SK-N-SH (cell line): Measurements from ENCODE around the gene TOM1L1. TPM values are rescaled to one million over a fixed set of nuclear protein-coding genes. Genes with fewer than 3 reads are reported as not detected.

Experiments
- CTCF ChIA-PET: fragments of 300-600, 350-600 bp; formaldehyde crosslinking; extraction: SDS; loops from one replicate; lab custom pipeline; 2021; lab: Yijun Ruan, JAX
- POLR2A ChIA-PET: fragments of 350-600 bp; sonication (Branson Sonifier 250); formaldehyde crosslinking; extraction: SDS; loops from one replicate; lab custom pipeline; 2020; ENCODE audit warnings: antibody characterized with exemption, inconsistent platforms; lab: Yijun Ruan, JAX
- DNase-seq: peaks from one replicate; pipeline ENCODE4 v3.0.0; 2012
- H2AFZ ChIP-seq: fragments of 200-600 bp; sonication (generic); 2 replicates; pipeline ENCODE4 v1.8.1; 2016; ENCODE audit warnings: antibody characterized with exemption, mild to moderate bottlenecking, low read depth
- H3F3A ChIP-seq: fragments of 200-600 bp; sonication (generic); replicated peaks from 2 replicates; pipeline ENCODE3; 2016; ENCODE audit warnings: antibody characterized with exemption, mild to moderate bottlenecking; ENCODE audit not compliant: insufficient read depth
- H3K27ac ChIP-seq, 2 experiments: fragments of 200-500 bp in 1 of 2; fragments of 200-600 bp in 1 of 2; sonication (Bioruptor generic) in 1 of 2; sonication (generic), shearing (Covaris generic) in 1 of 2; 2 replicates each; pipeline versions ENCODE4 v1.5.1 to v1.6.1; 2014 to 2016; ENCODE audit warnings: low read depth in 2 of 2, inconsistent platforms in 1 of 2, low read length in 1 of 2, mild to moderate bottlenecking in 1 of 2, mixed read lengths in 1 of 2
- H3K27me3 ChIP-seq: fragments of 200-600 bp; sonication (generic), shearing (Covaris generic); 2 replicates; pipeline ENCODE4 v1.6.1; 2016; ENCODE audit warnings: mixed run types; ENCODE audit not compliant: insufficient read depth
- H3K36me3 ChIP-seq, 2 experiments: fragments of 200-500 bp in 1 of 2; fragments of 200-600 bp in 1 of 2; sonication (Bioruptor generic) in 1 of 2; sonication (generic) in 1 of 2; replicated peaks in 1 of 2; 2 replicates each; pipeline versions ENCODE3 to v1.5.1; 2014 to 2016; ENCODE audit warnings: low read length in 1 of 2, mild to moderate bottlenecking in 1 of 2; ENCODE audit not compliant: insufficient read depth in 2 of 2, control insufficient read depth in 1 of 2
- H3K4me1 ChIP-seq, 2 experiments: fragments of 200-500 bp in 1 of 2; fragments of 200-600 bp in 1 of 2; sonication (Bioruptor generic) in 1 of 2; sonication (generic), shearing (Covaris generic) in 1 of 2; 2 replicates each; pipeline versions ENCODE4 v1.5.1 to v1.6.1; 2014 to 2016; ENCODE audit warnings: low read depth in 1 of 2, low read length in 1 of 2, mixed run types in 1 of 2; ENCODE audit not compliant: insufficient read depth in 2 of 2, control insufficient read depth in 1 of 2
- H3K4me2 ChIP-seq: fragments of 200-600 bp; sonication (generic), shearing (Covaris generic); 2 replicates; pipeline ENCODE4 v1.6.1; 2017; ENCODE audit warnings: mixed run types
- H3K4me3 ChIP-seq, 2 experiments: fragments of 200-500 bp in 1 of 2; fragments of 200-600 bp in 1 of 2; sonication (Bioruptor generic) in 1 of 2; sonication (generic), shearing (Covaris generic) in 1 of 2; 2 replicates each; pipeline versions ENCODE4 v1.5.1 to v1.8.1; 2014 to 2016; ENCODE audit warnings: low read depth in 2 of 2, inconsistent platforms in 1 of 2, low read length in 1 of 2, mild to moderate bottlenecking in 1 of 2, mixed read lengths in 1 of 2, moderate library complexity in 1 of 2
- H3K79me2 ChIP-seq: fragments of 200-600 bp; sonication (generic); 2 replicates; pipeline ENCODE4 v1.8.1; 2017; ENCODE audit warnings: mild to moderate bottlenecking; ENCODE audit not compliant: insufficient read depth
- H3K9ac ChIP-seq: fragments of 200-600 bp; sonication (generic); 2 replicates; pipeline ENCODE4 v1.6.1; 2017; ENCODE audit warnings: mixed run types
- H3K9me2 ChIP-seq: fragments of 200-600 bp; sonication (generic); 2 replicates; pipeline ENCODE4 v1.6.1; 2017; ENCODE audit warnings: mixed run types
- H3K9me3 ChIP-seq: fragments of 200-600 bp; sonication (generic); 2 replicates; pipeline ENCODE4 v1.6.1; 2017; ENCODE audit warnings: mixed run types, mild to moderate bottlenecking, moderate library complexity
- H4K20me1 ChIP-seq: fragments of 200-600 bp; sonication (generic); 2 replicates; pipeline ENCODE4 v1.6.1; 2017; ENCODE audit warnings: mild to moderate bottlenecking, mixed run types; ENCODE audit not compliant: insufficient read depth
- FOSL2 ChIP-seq: IDR thresholded peaks from 2 replicates; pipeline ENCODE4 v1.4.0; 2012; ENCODE audit warnings: low read depth, mild to moderate bottlenecking, moderate library complexity, borderline replicate concordance
- FOXM1 ChIP-seq: IDR thresholded peaks from 2 replicates; pipeline ENCODE4 v1.4.0; 2012; ENCODE audit warnings: low read depth, mild to moderate bottlenecking
- GABPA ChIP-seq: IDR thresholded peaks from 2 replicates; pipeline ENCODE4 v1.4.0; 2012; ENCODE audit warnings: low read depth, mild to moderate bottlenecking
- GATA2 ChIP-seq: sonication (generic); formaldehyde crosslinking; IDR thresholded peaks from 2 replicates; pipeline ENCODE4 v1.5.0; 2020; ENCODE audit warnings: mild to moderate bottlenecking, missing genetic modification reagents
- MXI1 ChIP-seq: IDR thresholded peaks from 2 replicates; pipeline ENCODE4 v1.6.1; 2012; ENCODE audit warnings: mild to moderate bottlenecking, low read depth, low read length, improper control_type of control experiment
- NFIC ChIP-seq: IDR thresholded peaks from 2 replicates; pipeline ENCODE4 v1.4.0; 2012; ENCODE audit warnings: borderline replicate concordance
- NRF1 ChIP-seq: IDR thresholded peaks from 2 replicates; pipeline ENCODE4 v1.6.1; 2012; ENCODE audit warnings: low read depth, mild to moderate bottlenecking, low read length
- RAD21 ChIP-seq: IDR thresholded peaks from 2 replicates; pipeline ENCODE4 v1.6.1; 2012; ENCODE audit warnings: mild to moderate bottlenecking, low read length
- RXRA ChIP-seq: IDR thresholded peaks from 2 replicates; pipeline ENCODE4 v1.4.0; 2012; ENCODE audit warnings: low read depth, mild to moderate bottlenecking, borderline replicate concordance
- SIN3A ChIP-seq: IDR thresholded peaks from 2 replicates; pipeline ENCODE4 v1.6.1; 2012; ENCODE audit warnings: low read depth, mild to moderate bottlenecking, low read length, moderate library complexity, borderline replicate concordance
- TAF1 ChIP-seq: IDR thresholded peaks from 2 replicates; pipeline ENCODE4 v1.6.1; 2012; ENCODE audit warnings: low read depth, mild to moderate bottlenecking, low read length, moderate library complexity, borderline replicate concordance
- TEAD4 ChIP-seq: IDR thresholded peaks from 2 replicates; pipeline ENCODE4 v1.4.0; 2012; ENCODE audit warnings: mild to moderate bottlenecking, borderline replicate concordance; ENCODE audit not compliant: insufficient read depth
- WGBS: methylation state at CpG from one replicate; pipeline ENCODE4 v1.1.6; 2017; ENCODE audit warnings: low lambda C conversion rate; 5-methylcytosine and 5-hydroxymethylcytosine counted together
- polyA plus RNA-seq, 3 experiments: library from polyadenylated mRNA; depleted of rRNA; stranded (reverse); fragments of >200 nt; gene quantifications; 2 replicates each; pipeline ENCODE4 v1.2.3, GENCODE V29; 2012
- TF ChIP-seq, protein P1 (sequence below): IDR thresholded peaks from 2 replicates; pipeline ENCODE4; 2012
- TF ChIP-seq, protein P2 (sequence below): fragments of 150-350 bp; IDR thresholded peaks from 2 replicates; pipeline ENCODE4 v1.6.1; 2016; ENCODE audit warnings: mild to moderate bottlenecking, low read depth, low read length
- TF ChIP-seq, protein P3 (sequence below): IDR thresholded peaks from 2 replicates; pipeline ENCODE4 v1.4.0; 2012; ENCODE audit warnings: low read depth, borderline replicate concordance
- TF ChIP-seq, protein P4 (sequence below): fragments of 200-600 bp; sonication (generic); IDR thresholded peaks from 2 replicates; pipeline ENCODE4 v1.6.1; 2017; ENCODE audit warnings: antibody characterized with exemption, mild to moderate bottlenecking, moderate library complexity

The TOM1L1 gene
- polyA plus RNA-seq, 1 of the 3 experiments (the other 2 are of a cell fraction): 46.5 TPM

DNA sequence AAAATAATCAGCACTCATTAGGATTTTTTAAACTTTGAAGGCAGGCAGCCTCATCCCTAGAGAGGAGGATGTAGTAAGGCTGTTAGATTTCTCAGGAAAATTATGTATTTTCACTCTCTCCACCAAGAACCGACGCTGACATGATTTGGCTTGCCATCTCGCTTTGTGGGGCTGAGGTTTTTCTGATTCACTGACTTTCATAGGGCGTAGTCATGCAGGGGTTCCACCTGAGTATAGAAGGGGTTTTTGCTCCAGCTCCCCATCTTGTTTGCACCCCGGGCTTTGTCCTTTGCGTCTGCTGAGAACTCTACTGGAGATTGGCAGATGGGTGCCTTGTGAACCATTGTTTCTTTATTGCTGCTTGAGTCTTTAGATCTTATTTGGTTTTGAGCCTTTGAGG is 20.2 kb downstream of the TOM1L1 start:
- ChIA-PET POLR2A (no interaction called here), CTCF (interaction anchor here (0.6 to 1.3 kb wide), 3 partner anchors 14 to 34 kb away, joined by 3 read pairs; no protein-coding TSS in a partner anchor)
- DNase-seq: no peak
- Histone ChIP-seq H3K4me1 (no peaks in the 10 kb centered on the region), H2AFZ (no peak overlapping the region), H3K36me3 (peaks cover 55 to 67% of the 10 kb centered on the region in 2 experiments), H3K9me3 (no peaks in the 10 kb centered on the region), H3F3A (no peaks in the 10 kb centered on the region), H4K20me1 (no peaks in the 10 kb centered on the region), H3K79me2 (no peaks in the 10 kb centered on the region), H3K4me2 (no peak overlapping the region), H3K9me2 (no peaks in the 10 kb centered on the region), H3K27me3 (no peaks in the 10 kb centered on the region), H3K9ac (no peak overlapping the region)
- WGBS: over 99% methylated on average over 6 of the region's 6 CpGs
- TF ChIP-seq RAD21 (no peak), SIN3A (no peak), GATA2 (no peak)
- TF ChIP-seq, protein P1, sequence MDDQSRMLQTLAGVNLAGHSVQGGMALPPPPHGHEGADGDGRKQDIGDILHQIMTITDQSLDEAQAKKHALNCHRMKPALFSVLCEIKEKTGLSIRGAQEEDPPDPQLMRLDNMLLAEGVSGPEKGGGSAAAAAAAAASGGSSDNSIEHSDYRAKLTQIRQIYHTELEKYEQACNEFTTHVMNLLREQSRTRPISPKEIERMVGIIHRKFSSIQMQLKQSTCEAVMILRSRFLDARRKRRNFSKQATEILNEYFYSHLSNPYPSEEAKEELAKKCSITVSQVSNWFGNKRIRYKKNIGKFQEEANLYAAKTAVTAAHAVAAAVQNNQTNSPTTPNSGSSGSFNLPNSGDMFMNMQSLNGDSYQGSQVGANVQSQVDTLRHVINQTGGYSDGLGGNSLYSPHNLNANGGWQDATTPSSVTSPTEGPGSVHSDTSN: no peak
- TF ChIP-seq, all 33 proteins: peak for 0
- H3K27ac ChIP-seq: no peak overlapping the region
- H3K4me3 ChIP-seq: no peak overlapping the region

DNA sequence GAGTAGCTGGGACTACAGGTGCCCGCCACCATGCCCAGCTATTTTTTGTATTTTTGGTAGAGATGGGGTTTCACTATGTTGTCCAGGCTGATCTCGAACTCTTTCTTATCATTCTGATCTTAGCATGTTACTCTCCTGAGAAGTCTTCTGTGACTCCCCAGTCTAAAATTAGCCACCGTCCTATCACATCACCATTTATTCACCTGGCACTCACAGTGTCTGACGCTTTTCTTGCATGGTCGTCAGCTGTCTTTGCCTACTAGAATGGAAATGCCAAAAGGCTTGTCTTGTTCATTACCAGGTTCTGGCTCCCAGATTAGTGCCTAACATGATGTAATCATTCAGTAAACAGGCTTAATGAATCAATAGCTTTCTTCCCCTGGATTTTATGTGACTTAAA is 23.8 kb downstream of the TOM1L1 start:
- Histone ChIP-seq H4K20me1 (no peaks in the 10 kb centered on the region), H2AFZ (no peak overlapping the region), H3K4me3 (no peak overlapping the region), H3K79me2 (no peaks in the 10 kb centered on the region), H3K9me3 (no peaks in the 10 kb centered on the region), H3K4me1 (no peaks in the 10 kb centered on the region), H3K36me3 (peaks cover 34 to 63% of the 10 kb centered on the region in 2 experiments), H3K27ac (no peak overlapping the region), H3K9me2 (no peaks in the 10 kb centered on the region), H3K4me2 (no peak overlapping the region), H3F3A (no peaks in the 10 kb centered on the region), H3K9ac (no peak overlapping the region), H3K27me3 (no peaks in the 10 kb centered on the region)
- POLR2A ChIA-PET: no interaction called here
- DNase-seq: no peak
- CTCF ChIA-PET: interaction anchor here (1.4 kb wide), 1 partner anchor 33 kb away, joined by 4 read pairs; no protein-coding TSS in a partner anchor
- WGBS: 96% methylated on average over 5 of the region's 5 CpGs
- TF ChIP-seq TEAD4 (no peak), TAF1 (no peak), FOXM1 (no peak), GATA2 (no peak), FOSL2 (no peak), NRF1 (no peak), NFIC (no peak), MXI1 (no peak)

DNA sequence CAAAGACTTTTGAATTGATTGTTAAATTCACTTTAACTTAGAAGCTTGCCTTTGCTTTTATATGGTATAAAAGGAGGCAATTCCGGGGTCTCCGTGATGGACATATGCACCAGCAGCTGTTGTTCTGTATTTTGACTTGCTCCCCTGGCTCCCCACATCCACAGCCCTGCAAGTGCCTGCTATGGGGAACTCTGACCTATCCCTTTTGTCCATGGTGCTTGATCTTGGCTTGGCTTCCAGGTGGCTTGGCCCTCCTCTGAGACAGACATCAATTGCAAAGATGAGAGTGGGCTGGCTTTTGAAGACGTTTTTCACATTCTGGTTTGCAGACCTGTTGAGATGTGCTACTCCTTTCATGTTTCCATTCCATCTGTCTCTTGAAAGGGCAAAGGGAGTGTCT is 26.9 kb downstream of the TOM1L1 start:
- no peak overlapping the region for H3K4me2 ChIP-seq
- H4K20me1 ChIP-seq: no peaks in the 10 kb centered on the region
- no peak overlapping the region for H3K27ac ChIP-seq
- H3K9me2 ChIP-seq: no peaks in the 10 kb centered on the region
- H3F3A ChIP-seq: no peaks in the 10 kb centered on the region
- no peak overlapping the region for H3K4me3 ChIP-seq
- ChIA-PET CTCF (interaction anchor here (0.9 kb wide), 2 partner anchors 9 to 22 kb away, joined by 3 read pairs; no protein-coding TSS in a partner anchor), POLR2A (no interaction called here)
- peaks cover 39 to 57% of the 10 kb centered on the region in 2 experiments for H3K36me3 ChIP-seq
- H2AFZ ChIP-seq: no peak overlapping the region
- H3K9ac ChIP-seq: no peak overlapping the region
- no peaks in the 10 kb centered on the region for H3K79me2 ChIP-seq
- no peaks in the 10 kb centered on the region for H3K4me1 ChIP-seq
- no peak for DNase-seq
- H3K27me3 ChIP-seq: no peaks in the 10 kb centered on the region
- whole genome bisulfite sequencing: 91% methylated on average over 3 of the region's 3 CpGs
- no peaks in the 10 kb centered on the region for H3K9me3 ChIP-seq
- TF ChIP-seq, protein P2, sequence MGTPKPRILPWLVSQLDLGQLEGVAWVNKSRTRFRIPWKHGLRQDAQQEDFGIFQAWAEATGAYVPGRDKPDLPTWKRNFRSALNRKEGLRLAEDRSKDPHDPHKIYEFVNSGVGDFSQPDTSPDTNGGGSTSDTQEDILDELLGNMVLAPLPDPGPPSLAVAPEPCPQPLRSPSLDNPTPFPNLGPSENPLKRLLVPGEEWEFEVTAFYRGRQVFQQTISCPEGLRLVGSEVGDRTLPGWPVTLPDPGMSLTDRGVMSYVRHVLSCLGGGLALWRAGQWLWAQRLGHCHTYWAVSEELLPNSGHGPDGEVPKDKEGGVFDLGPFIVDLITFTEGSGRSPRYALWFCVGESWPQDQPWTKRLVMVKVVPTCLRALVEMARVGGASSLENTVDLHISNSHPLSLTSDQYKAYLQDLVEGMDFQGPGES: no peak
- TF ChIP-seq, protein P1: no peak
- TF ChIP-seq, protein P3, sequence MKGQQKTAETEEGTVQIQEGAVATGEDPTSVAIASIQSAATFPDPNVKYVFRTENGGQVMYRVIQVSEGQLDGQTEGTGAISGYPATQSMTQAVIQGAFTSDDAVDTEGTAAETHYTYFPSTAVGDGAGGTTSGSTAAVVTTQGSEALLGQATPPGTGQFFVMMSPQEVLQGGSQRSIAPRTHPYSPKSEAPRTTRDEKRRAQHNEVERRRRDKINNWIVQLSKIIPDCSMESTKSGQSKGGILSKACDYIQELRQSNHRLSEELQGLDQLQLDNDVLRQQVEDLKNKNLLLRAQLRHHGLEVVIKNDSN: no peak
- TF ChIP-seq NFIC: no peak
- TF ChIP-seq, protein P4, sequence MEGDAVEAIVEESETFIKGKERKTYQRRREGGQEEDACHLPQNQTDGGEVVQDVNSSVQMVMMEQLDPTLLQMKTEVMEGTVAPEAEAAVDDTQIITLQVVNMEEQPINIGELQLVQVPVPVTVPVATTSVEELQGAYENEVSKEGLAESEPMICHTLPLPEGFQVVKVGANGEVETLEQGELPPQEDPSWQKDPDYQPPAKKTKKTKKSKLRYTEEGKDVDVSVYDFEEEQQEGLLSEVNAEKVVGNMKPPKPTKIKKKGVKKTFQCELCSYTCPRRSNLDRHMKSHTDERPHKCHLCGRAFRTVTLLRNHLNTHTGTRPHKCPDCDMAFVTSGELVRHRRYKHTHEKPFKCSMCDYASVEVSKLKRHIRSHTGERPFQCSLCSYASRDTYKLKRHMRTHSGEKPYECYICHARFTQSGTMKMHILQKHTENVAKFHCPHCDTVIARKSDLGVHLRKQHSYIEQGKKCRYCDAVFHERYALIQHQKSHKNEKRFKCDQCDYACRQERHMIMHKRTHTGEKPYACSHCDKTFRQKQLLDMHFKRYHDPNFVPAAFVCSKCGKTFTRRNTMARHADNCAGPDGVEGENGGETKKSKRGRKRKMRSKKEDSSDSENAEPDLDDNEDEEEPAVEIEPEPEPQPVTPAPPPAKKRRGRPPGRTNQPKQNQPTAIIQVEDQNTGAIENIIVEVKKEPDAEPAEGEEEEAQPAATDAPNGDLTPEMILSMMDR: no peak
- no peak for TF ChIP-seq RAD21
- no peak for TF ChIP-seq SIN3A
- no peak for TF ChIP-seq FOSL2
- no peak for TF ChIP-seq RXRA
- TF ChIP-seq GABPA: no peak
